Measurements from ENCODE around the gene INKA2.

INKA2 gene

DNA sequence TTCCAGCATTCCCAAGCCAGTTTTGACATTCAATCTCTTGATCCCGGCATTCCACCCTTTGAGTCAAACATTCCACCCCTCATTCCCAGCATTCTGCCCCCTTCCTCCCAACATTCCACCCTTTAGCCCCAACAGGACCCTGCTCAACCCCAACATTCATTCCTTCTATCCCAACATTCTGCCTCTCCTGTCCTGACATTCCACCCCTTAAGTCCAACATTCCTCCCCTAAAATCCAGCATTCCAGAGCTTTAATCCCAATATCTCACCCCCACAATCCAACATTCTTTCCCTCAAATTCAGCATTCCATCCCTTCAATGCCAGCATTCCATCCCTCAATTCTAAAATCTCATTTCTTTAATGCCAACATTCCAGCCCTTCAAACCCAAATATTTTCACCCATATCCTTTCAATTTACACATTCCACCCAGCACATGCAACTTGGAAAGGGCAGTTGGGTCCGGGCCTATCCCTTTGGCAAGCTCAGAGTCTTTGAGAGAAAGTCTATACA lies 39.4 kb upstream of the INKA2 start:
- Histone ChIP-seq H3K79me2 (no peaks in the 10 kb centered on the region), H2AFZ (no peak overlapping the region), H3K27me3 (ENCODE audit: control insufficient read depth, insufficient read depth, low read length) (no peaks in the 10 kb centered on the region), H3K27ac (no peak overlapping the region), H3K36me3 (ENCODE audit: control insufficient read depth, insufficient read depth, low read length) (no peaks in the 10 kb centered on the region), H3K4me2 (ENCODE audit: low read length) (no peak overlapping the region), H3K9me3 (ENCODE audit: control insufficient read depth, low read length) (no peaks in the 10 kb centered on the region), H3K4me3 (ENCODE audit: low read depth, low read length) (no peak overlapping the region), H3K4me1 (no peaks in the 10 kb centered on the region), H3K9ac (no peak overlapping the region)
- TF ChIP-seq, protein P1, sequence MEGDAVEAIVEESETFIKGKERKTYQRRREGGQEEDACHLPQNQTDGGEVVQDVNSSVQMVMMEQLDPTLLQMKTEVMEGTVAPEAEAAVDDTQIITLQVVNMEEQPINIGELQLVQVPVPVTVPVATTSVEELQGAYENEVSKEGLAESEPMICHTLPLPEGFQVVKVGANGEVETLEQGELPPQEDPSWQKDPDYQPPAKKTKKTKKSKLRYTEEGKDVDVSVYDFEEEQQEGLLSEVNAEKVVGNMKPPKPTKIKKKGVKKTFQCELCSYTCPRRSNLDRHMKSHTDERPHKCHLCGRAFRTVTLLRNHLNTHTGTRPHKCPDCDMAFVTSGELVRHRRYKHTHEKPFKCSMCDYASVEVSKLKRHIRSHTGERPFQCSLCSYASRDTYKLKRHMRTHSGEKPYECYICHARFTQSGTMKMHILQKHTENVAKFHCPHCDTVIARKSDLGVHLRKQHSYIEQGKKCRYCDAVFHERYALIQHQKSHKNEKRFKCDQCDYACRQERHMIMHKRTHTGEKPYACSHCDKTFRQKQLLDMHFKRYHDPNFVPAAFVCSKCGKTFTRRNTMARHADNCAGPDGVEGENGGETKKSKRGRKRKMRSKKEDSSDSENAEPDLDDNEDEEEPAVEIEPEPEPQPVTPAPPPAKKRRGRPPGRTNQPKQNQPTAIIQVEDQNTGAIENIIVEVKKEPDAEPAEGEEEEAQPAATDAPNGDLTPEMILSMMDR (IDR thresholded peaks at IDR 0.05) = no peak

DNA sequence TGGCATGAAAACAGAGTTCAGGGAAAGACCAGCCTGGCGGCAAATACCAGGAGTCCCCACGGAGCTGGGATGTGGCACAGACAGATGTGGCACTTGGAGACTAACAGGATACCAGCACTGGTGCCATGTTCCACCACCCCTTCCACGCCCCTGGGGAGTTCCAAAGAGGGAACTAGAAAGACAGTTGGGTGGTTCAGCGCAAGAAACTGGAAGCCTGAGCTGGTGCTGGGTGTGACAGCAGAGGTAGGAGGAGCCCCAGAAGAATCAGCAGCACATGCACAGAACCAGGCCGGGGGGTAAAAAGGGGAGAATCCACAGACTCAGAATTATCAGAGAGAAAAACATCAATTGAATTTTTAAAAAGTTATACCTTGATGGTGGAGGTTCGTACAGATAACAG lies 38.9 kb upstream of the INKA2 start:
- no peak overlapping the region for H2AFZ ChIP-seq
- no peak overlapping the region for H3K4me3 ChIP-seq (ENCODE audit: low read depth, low read length)
- H3K27ac ChIP-seq = no peak overlapping the region
- no peak overlapping the region for H3K9ac ChIP-seq
- TF ChIP-seq, protein P1 (IDR thresholded peaks at IDR 0.05) = no peak
- no peaks in the 10 kb centered on the region for H3K4me1 ChIP-seq
- H3K27me3 ChIP-seq (ENCODE audit: control insufficient read depth, insufficient read depth, low read length) = no peaks in the 10 kb centered on the region
- H3K36me3 ChIP-seq (ENCODE audit: control insufficient read depth, insufficient read depth, low read length) = no peaks in the 10 kb centered on the region
- no peaks in the 10 kb centered on the region for H3K9me3 ChIP-seq (ENCODE audit: control insufficient read depth, low read length)
- no peaks in the 10 kb centered on the region for H3K79me2 ChIP-seq
- no peak overlapping the region for H3K4me2 ChIP-seq (ENCODE audit: low read length)

- Histone ChIP-seq H3K79me2 (no peaks in the 10 kb centered on the region), H3K36me3 (ENCODE audit: control insufficient read depth, insufficient read depth, low read length) (no peaks in the 10 kb centered on the region), H3K9me3 (ENCODE audit: control insufficient read depth, low read length) (no peaks in the 10 kb centered on the region), H3K4me3 (ENCODE audit: low read depth, low read length) (no peak overlapping the region), H2AFZ (no peak overlapping the region), H3K27ac (no peak overlapping the region), H3K27me3 (ENCODE audit: control insufficient read depth, insufficient read depth, low read length) (no peaks in the 10 kb centered on the region), H3K4me1 (no peaks in the 10 kb centered on the region), H3K9ac (no peak overlapping the region), H3K4me2 (ENCODE audit: low read length) (no peak overlapping the region)
- TF ChIP-seq, protein P1 (IDR thresholded peaks at IDR 0.05) = no peak
Measured at GRCh38 chr1:111777301-111777700, 38.1 kb upstream of the INKA2 start.

GRCh38 chr1:111776861-111777260 lies 37.7 kb upstream of the INKA2 start:
- Histone ChIP-seq H3K4me2 (ENCODE audit: low read length) (no peak overlapping the region), H3K27ac (no peak overlapping the region), H3K9ac (no peak overlapping the region), H2AFZ (no peak overlapping the region), H3K4me1 (no peaks in the 10 kb centered on the region), H3K4me3 (ENCODE audit: low read depth, low read length) (no peak overlapping the region), H3K9me3 (ENCODE audit: control insufficient read depth, low read length) (no peaks in the 10 kb centered on the region), H3K36me3 (ENCODE audit: control insufficient read depth, insufficient read depth, low read length) (no peaks in the 10 kb centered on the region), H3K27me3 (ENCODE audit: control insufficient read depth, insufficient read depth, low read length) (no peaks in the 10 kb centered on the region), H3K79me2 (no peaks in the 10 kb centered on the region)
- TF ChIP-seq, protein P1 (IDR thresholded peaks at IDR 0.05) = no peak

DNA sequence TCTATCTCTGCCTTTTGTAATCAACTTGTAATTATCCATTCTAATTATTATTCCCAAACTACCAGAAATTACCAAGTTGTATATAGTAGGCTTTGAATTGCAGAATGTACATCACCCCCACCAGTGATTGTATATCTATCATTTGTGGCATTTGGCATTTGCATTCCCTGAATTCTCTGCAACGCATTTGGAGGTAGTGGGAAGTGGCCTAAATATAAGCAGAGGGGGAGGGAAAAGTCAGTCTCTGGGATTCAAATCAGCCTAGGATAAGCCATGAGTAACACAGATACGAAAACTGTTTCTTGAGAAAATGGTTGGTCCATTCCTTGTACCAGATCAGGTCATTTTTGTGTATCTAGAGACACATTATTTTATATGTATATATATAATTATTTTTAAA lies 37.2 kb upstream of the INKA2 start:
- Histone ChIP-seq H3K36me3 (ENCODE audit: control insufficient read depth, insufficient read depth, low read length) (no peaks in the 10 kb centered on the region), H3K9ac (no peak overlapping the region), H3K27me3 (ENCODE audit: control insufficient read depth, insufficient read depth, low read length) (no peaks in the 10 kb centered on the region), H3K79me2 (no peaks in the 10 kb centered on the region), H3K4me1 (no peaks in the 10 kb centered on the region), H3K27ac (no peak overlapping the region), H2AFZ (no peak overlapping the region), H3K9me3 (ENCODE audit: control insufficient read depth, low read length) (no peaks in the 10 kb centered on the region), H3K4me2 (ENCODE audit: low read length) (no peak overlapping the region), H3K4me3 (ENCODE audit: low read depth, low read length) (no peak overlapping the region)
- TF ChIP-seq, protein P1 (IDR thresholded peaks at IDR 0.05) = no peak

Data from parathyroid adenoma (tissue), 2 donors.